GM19099 (cell line): Measurements from ENCODE around the gene FHOD3.

Experiments used
- POLR2A ChIP-seq: IDR thresholded peaks from 3 replicates; pipeline ENCODE4 v1.6.1; 2011; ENCODE audit warnings: low read depth; ENCODE audit not compliant: insufficient read length; ENCODE audit errors: extremely low read depth

Gene FHOD3

GRCh38 chr18:36446059-36446458 is 148.5 kb downstream of the FHOD3 start:
- no peak for TF ChIP-seq POLR2A

GRCh38 chr18:36448384-36449290 is 151.1 kb downstream of the FHOD3 start:
- TF ChIP-seq POLR2A = no peak

DNA sequence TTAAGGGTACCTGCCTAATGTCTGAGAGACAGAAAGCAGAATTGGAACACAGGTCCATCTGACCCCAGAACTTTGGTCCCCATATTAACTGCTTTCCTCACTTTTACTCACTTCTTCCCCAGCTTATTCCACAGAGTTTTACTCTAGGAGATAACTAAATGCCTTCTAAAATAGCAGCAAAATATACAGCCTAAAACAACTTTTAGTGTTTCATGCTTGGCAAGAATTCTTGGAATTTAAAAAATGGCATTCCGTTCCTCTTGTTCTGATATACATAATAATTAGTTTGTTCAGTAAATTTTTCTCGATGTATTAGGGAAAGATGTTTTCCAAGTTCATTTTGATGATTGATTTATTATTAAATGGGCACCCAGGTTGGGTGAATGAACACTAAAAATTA is 151.9 kb downstream of the FHOD3 start:
- TF ChIP-seq POLR2A = no peak

GRCh38 chr18:36450264-36450663 is 152.8 kb downstream of the FHOD3 start:
- no peak for TF ChIP-seq POLR2A

- no peak for TF ChIP-seq POLR2A
These were observed 154.1 kb downstream of the FHOD3 start for GRCh38 chr18:36451454-36452251.

DNA sequence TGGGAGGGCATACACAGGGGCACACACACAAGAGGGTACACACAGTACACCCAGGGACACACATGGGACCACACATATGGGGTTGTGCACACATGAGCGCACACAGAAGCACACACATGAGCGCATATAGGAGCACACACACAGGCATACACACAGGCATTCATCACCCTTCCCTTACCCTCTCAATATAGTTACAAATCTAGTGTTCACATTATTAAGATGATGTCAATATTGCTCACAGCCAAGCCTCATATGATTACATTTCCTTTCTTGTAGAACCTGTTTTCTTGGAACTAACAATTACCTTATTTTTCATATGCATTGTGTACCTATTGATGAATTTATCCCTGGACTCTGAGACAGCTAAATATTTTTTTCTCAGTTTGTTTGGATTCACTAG is 156.7 kb downstream of the FHOD3 start:
- TF ChIP-seq POLR2A = no peak

GRCh38 chr18:36454848-36455458 is 157.4 kb downstream of the FHOD3 start:
- TF ChIP-seq POLR2A = no peak

- TF ChIP-seq POLR2A = no peak
These were observed 158.4 kb downstream of the FHOD3 start for GRCh38 chr18:36455931-36456330.

GRCh38 chr18:36456622-36457021 is 159.1 kb downstream of the FHOD3 start:
- no peak for TF ChIP-seq POLR2A

GRCh38 chr18:36457683-36458082 is 160.2 kb downstream of the FHOD3 start:
- no peak for TF ChIP-seq POLR2A

- no peak for TF ChIP-seq POLR2A
These were observed 160.8 kb downstream of the FHOD3 start for GRCh38 chr18:36458306-36458705.

- no peak for TF ChIP-seq POLR2A
These were observed 161.7 kb downstream of the FHOD3 start for GRCh38 chr18:36459203-36459602.

DNA sequence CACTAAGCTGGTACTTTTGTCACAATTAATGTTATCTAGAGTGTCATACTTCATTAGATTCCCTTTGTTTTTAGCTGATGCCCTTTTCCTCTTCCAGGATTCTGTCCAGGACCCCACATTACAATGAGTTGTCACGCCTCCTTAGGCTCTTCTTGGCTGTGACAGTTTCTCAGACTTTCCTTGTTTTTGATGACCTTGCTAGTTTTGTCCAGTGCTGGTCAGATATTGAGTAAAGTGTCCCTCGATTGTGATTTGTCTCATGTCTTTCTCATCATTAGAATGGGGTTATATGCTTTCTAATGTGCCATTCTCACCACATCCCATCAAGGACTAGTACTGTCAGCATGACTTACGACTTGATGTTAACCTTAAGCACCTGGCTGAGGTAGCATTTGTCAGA is 162.3 kb downstream of the FHOD3 start:
- TF ChIP-seq POLR2A = no peak

DNA sequence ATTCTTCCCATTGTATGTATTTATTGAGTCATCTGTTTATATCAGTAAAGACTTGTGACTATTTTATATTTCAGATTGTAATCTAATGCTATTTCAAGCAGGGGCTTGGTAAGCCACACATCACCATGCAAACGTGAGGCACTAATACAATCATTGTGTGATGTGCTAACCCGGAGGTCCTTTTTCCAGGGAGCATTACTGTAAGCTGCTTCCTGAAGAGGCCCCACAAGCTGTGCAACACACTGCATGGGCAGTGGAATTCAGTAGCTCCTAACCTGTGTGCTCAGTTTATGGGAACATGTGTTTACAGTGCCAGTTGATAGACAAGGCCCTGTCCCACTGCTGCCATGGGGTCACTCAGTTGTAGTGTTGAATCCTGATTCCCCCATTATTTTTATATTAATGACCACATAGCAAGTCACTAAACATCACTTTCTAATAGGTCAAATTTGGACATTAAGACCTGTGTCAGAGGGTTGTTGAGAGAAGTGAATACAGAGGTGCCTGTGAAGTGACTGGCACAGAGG is 162.9 kb downstream of the FHOD3 start:
- TF ChIP-seq POLR2A = no peak

DNA sequence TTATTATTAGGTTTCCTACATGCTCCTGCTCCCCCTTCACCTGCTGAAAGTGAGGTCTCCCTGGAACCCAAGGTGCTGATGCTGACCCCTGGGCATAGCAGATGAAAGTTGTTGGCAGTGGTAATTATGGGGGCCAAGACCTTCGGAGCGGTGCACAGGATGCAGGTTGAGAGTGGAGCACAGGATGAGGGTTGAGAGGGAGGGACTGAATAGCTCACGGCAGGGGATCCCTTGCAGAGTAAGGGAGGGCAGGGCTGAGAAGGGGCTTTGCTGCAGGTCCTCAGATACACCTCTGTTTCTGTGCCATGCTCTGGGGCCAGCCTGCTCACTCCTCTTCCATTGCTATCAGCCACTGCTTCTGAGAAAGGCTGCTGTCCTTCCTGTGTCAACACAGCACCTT is 163.3 kb downstream of the FHOD3 start:
- TF ChIP-seq POLR2A = no peak
